SK-N-SH (cell line): ENCODE data around the gene PGAP3. TPM values are rescaled to one million over a fixed set of nuclear protein-coding genes. Genes with fewer than 3 reads are reported as not detected.

Source experiments
- CTCF ChIA-PET: fragments of 300-600, 350-600 bp; formaldehyde crosslinking; extraction: SDS; loops from one replicate; lab custom pipeline; 2021; lab: Yijun Ruan, JAX
- POLR2A ChIA-PET: fragments of 350-600 bp; sonication (Branson Sonifier 250); formaldehyde crosslinking; extraction: SDS; loops from one replicate; lab custom pipeline; 2020; ENCODE audit warnings: antibody characterized with exemption, inconsistent platforms; lab: Yijun Ruan, JAX
- DNase-seq: peaks from one replicate; pipeline ENCODE4 v3.0.0; 2012
- H2AFZ ChIP-seq: fragments of 200-600 bp; sonication (generic); 2 replicates; pipeline ENCODE4 v1.8.1; 2016; ENCODE audit warnings: antibody characterized with exemption, mild to moderate bottlenecking, low read depth
- H3F3A ChIP-seq: fragments of 200-600 bp; sonication (generic); replicated peaks from 2 replicates; pipeline ENCODE3; 2016; ENCODE audit warnings: antibody characterized with exemption, mild to moderate bottlenecking; ENCODE audit not compliant: insufficient read depth
- H3K27ac ChIP-seq, 2 experiments: fragments of 200-500 bp in 1 of 2; fragments of 200-600 bp in 1 of 2; sonication (Bioruptor generic) in 1 of 2; sonication (generic), shearing (Covaris generic) in 1 of 2; 2 replicates each; pipeline versions ENCODE4 v1.5.1 to v1.6.1; 2014 to 2016; ENCODE audit warnings: low read depth in 2 of 2, inconsistent platforms in 1 of 2, low read length in 1 of 2, mild to moderate bottlenecking in 1 of 2, mixed read lengths in 1 of 2
- H3K27me3 ChIP-seq: fragments of 200-600 bp; sonication (generic), shearing (Covaris generic); 2 replicates; pipeline ENCODE4 v1.6.1; 2016; ENCODE audit warnings: mixed run types; ENCODE audit not compliant: insufficient read depth
- H3K36me3 ChIP-seq, 2 experiments: fragments of 200-500 bp in 1 of 2; fragments of 200-600 bp in 1 of 2; sonication (Bioruptor generic) in 1 of 2; sonication (generic) in 1 of 2; replicated peaks in 1 of 2; 2 replicates each; pipeline versions ENCODE3 to v1.5.1; 2014 to 2016; ENCODE audit warnings: low read length in 1 of 2, mild to moderate bottlenecking in 1 of 2; ENCODE audit not compliant: insufficient read depth in 2 of 2, control insufficient read depth in 1 of 2
- H3K4me1 ChIP-seq, 2 experiments: fragments of 200-500 bp in 1 of 2; fragments of 200-600 bp in 1 of 2; sonication (Bioruptor generic) in 1 of 2; sonication (generic), shearing (Covaris generic) in 1 of 2; 2 replicates each; pipeline versions ENCODE4 v1.5.1 to v1.6.1; 2014 to 2016; ENCODE audit warnings: low read depth in 1 of 2, low read length in 1 of 2, mixed run types in 1 of 2; ENCODE audit not compliant: insufficient read depth in 2 of 2, control insufficient read depth in 1 of 2
- H3K4me2 ChIP-seq: fragments of 200-600 bp; sonication (generic), shearing (Covaris generic); 2 replicates; pipeline ENCODE4 v1.6.1; 2017; ENCODE audit warnings: mixed run types
- H3K4me3 ChIP-seq, 2 experiments: fragments of 200-500 bp in 1 of 2; fragments of 200-600 bp in 1 of 2; sonication (Bioruptor generic) in 1 of 2; sonication (generic), shearing (Covaris generic) in 1 of 2; 2 replicates each; pipeline versions ENCODE4 v1.5.1 to v1.8.1; 2014 to 2016; ENCODE audit warnings: low read depth in 2 of 2, inconsistent platforms in 1 of 2, low read length in 1 of 2, mild to moderate bottlenecking in 1 of 2, mixed read lengths in 1 of 2, moderate library complexity in 1 of 2
- H3K79me2 ChIP-seq: fragments of 200-600 bp; sonication (generic); 2 replicates; pipeline ENCODE4 v1.8.1; 2017; ENCODE audit warnings: mild to moderate bottlenecking; ENCODE audit not compliant: insufficient read depth
- H3K9ac ChIP-seq: fragments of 200-600 bp; sonication (generic); 2 replicates; pipeline ENCODE4 v1.6.1; 2017; ENCODE audit warnings: mixed run types
- H3K9me2 ChIP-seq: fragments of 200-600 bp; sonication (generic); 2 replicates; pipeline ENCODE4 v1.6.1; 2017; ENCODE audit warnings: mixed run types
- H3K9me3 ChIP-seq: fragments of 200-600 bp; sonication (generic); 2 replicates; pipeline ENCODE4 v1.6.1; 2017; ENCODE audit warnings: mixed run types, mild to moderate bottlenecking, moderate library complexity
- H4K20me1 ChIP-seq: fragments of 200-600 bp; sonication (generic); 2 replicates; pipeline ENCODE4 v1.6.1; 2017; ENCODE audit warnings: mild to moderate bottlenecking, mixed run types; ENCODE audit not compliant: insufficient read depth
- IRF3 ChIP-seq: fragments of 150-350 bp; IDR thresholded peaks from 2 replicates; pipeline ENCODE4 v1.6.1; 2016; ENCODE audit warnings: mild to moderate bottlenecking, low read depth, low read length
- JUND ChIP-seq: IDR thresholded peaks from 2 replicates; pipeline ENCODE4 v1.4.0; 2012
- MXI1 ChIP-seq: IDR thresholded peaks from 2 replicates; pipeline ENCODE4 v1.6.1; 2012; ENCODE audit warnings: mild to moderate bottlenecking, low read depth, low read length, improper control_type of control experiment
- NFIC ChIP-seq: IDR thresholded peaks from 2 replicates; pipeline ENCODE4 v1.4.0; 2012; ENCODE audit warnings: borderline replicate concordance
- POLR2AphosphoS5 ChIP-seq: IDR thresholded peaks from 2 replicates; pipeline ENCODE4 v1.6.1; 2012; ENCODE audit warnings: low read depth, low read length
- RAD21 ChIP-seq: IDR thresholded peaks from 2 replicates; pipeline ENCODE4 v1.6.1; 2012; ENCODE audit warnings: mild to moderate bottlenecking, low read length
- SIN3A ChIP-seq: IDR thresholded peaks from 2 replicates; pipeline ENCODE4 v1.6.1; 2012; ENCODE audit warnings: low read depth, mild to moderate bottlenecking, low read length, moderate library complexity, borderline replicate concordance
- SMC3 ChIP-seq: IDR thresholded peaks from 2 replicates; pipeline ENCODE4 v1.6.1; 2012; ENCODE audit warnings: low read depth, low read length, improper control_type of control experiment
- TAF1 ChIP-seq: IDR thresholded peaks from 2 replicates; pipeline ENCODE4 v1.6.1; 2012; ENCODE audit warnings: low read depth, mild to moderate bottlenecking, low read length, moderate library complexity, borderline replicate concordance
- TCF12 ChIP-seq: IDR thresholded peaks from 2 replicates; pipeline ENCODE4 v1.4.0; 2012
- WGBS: methylation state at CpG from one replicate; pipeline ENCODE4 v1.1.6; 2017; ENCODE audit warnings: low lambda C conversion rate; 5-methylcytosine and 5-hydroxymethylcytosine counted together
- polyA plus RNA-seq, 3 experiments: library from polyadenylated mRNA; depleted of rRNA; stranded (reverse); fragments of >200 nt; gene quantifications; 2 replicates each; pipeline ENCODE4 v1.2.3, GENCODE V29; 2012
- TF ChIP-seq, protein P1 (sequence below): fragments of 200-600 bp; sonication (generic); IDR thresholded peaks from 2 replicates; pipeline ENCODE4 v1.6.1; 2017; ENCODE audit warnings: antibody characterized with exemption, mild to moderate bottlenecking, moderate library complexity
- TF ChIP-seq, protein P2 (sequence below): IDR thresholded peaks from 2 replicates; pipeline ENCODE4; 2012

PGAP3 gene
- polyA plus RNA-seq, 1 of the 3 experiments (the other 2 are of a cell fraction) = 20.9 TPM

DNA sequence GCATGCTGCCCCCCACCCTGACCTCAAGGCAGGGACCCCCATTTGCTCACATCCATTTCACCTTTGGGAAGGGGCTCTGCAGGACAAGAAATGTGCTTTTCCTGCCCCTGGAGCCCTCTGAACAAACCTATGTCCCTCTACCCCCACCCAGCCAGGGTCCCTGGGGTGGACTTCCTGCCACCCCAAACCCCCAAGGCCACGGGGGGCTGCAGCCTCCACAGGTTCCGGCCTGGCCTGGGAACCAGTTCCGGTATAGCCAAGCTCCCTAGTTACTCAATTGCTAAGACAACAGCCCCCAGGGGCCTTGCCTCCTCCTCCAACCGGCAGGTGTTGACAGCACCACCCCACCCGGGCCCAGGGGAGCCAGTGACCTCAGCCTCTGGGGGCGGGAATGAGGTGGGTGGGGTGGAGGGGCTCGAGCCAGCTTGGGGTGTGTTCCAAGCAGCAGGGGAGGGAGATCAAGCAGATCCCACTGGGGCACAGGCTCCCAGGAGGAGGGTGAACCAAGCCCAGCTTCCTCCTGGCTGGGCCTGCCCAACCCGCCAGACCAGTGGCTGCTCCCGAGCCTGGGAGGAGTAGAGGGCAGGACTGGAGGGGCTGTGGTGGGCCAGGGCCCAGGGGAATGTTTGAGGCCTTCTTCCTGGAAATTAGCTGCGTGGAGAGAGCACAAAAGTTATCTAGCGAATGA, 13.0 kb downstream of the PGAP3 start:
- H3K79me2 ChIP-seq = no peaks in the 10 kb centered on the region
- ChIA-PET CTCF (interaction anchor here (1.2 to 15.8 kb wide), 6 partner anchors 9 to 55 kb away, joined by 3 to 279 read pairs (median 8); partner anchors contain the start of genes MIEN1 and PPP1R1B), POLR2A (interaction anchor here (0.5 to 1.3 kb wide), 2 partner anchors 13 to 164 kb away, joined by 3 read pairs; partner anchors contain the start of gene PGAP3)
- H3F3A ChIP-seq = no peaks in the 10 kb centered on the region
- H3K9ac ChIP-seq = no peak overlapping the region
- H3K9me2 ChIP-seq = no peaks in the 10 kb centered on the region
- H3K27ac ChIP-seq = no peak overlapping the region
- H3K4me3 ChIP-seq = no peak overlapping the region
- no peaks in the 10 kb centered on the region for H4K20me1 ChIP-seq
- H3K27me3 ChIP-seq = no peaks in the 10 kb centered on the region
- WGBS = 56% methylated on average over 9 of the region's 11 CpGs
- no peaks in the 10 kb centered on the region for H3K9me3 ChIP-seq
- peaks cover 0 to 2% of the 10 kb centered on the region in 2 experiments; a peak in 1 of 4 replicates for H3K4me1 ChIP-seq
- H3K4me2 ChIP-seq = no peak overlapping the region
- DNase-seq = no peak
- no peak for TF ChIP-seq SIN3A
- TF ChIP-seq TAF1 = no peak
- TF ChIP-seq, protein P1, sequence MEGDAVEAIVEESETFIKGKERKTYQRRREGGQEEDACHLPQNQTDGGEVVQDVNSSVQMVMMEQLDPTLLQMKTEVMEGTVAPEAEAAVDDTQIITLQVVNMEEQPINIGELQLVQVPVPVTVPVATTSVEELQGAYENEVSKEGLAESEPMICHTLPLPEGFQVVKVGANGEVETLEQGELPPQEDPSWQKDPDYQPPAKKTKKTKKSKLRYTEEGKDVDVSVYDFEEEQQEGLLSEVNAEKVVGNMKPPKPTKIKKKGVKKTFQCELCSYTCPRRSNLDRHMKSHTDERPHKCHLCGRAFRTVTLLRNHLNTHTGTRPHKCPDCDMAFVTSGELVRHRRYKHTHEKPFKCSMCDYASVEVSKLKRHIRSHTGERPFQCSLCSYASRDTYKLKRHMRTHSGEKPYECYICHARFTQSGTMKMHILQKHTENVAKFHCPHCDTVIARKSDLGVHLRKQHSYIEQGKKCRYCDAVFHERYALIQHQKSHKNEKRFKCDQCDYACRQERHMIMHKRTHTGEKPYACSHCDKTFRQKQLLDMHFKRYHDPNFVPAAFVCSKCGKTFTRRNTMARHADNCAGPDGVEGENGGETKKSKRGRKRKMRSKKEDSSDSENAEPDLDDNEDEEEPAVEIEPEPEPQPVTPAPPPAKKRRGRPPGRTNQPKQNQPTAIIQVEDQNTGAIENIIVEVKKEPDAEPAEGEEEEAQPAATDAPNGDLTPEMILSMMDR = no peak
- TF ChIP-seq, protein P2, sequence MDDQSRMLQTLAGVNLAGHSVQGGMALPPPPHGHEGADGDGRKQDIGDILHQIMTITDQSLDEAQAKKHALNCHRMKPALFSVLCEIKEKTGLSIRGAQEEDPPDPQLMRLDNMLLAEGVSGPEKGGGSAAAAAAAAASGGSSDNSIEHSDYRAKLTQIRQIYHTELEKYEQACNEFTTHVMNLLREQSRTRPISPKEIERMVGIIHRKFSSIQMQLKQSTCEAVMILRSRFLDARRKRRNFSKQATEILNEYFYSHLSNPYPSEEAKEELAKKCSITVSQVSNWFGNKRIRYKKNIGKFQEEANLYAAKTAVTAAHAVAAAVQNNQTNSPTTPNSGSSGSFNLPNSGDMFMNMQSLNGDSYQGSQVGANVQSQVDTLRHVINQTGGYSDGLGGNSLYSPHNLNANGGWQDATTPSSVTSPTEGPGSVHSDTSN = no peak
- no peak for TF ChIP-seq SMC3
- TF ChIP-seq NFIC = no peak
- no peak for TF ChIP-seq RAD21
- TF ChIP-seq TCF12 = no peak
- H2AFZ ChIP-seq = no peak overlapping the region
- no peaks in the 10 kb centered on the region for H3K36me3 ChIP-seq

GRCh38 chr17:39674179-39674578, 13.7 kb downstream of the PGAP3 start:
- 66% methylated on average over 5 of the region's 5 CpGs for WGBS
- ChIA-PET POLR2A (no interaction called here), CTCF (interaction anchor here (1.9 to 15.8 kb wide), 4 partner anchors 21 to 56 kb away, joined by 7 to 279 read pairs (median 78); partner anchors contain the start of genes MIEN1 and PPP1R1B)
- no peak overlapping the region for H2AFZ ChIP-seq
- no peak overlapping the region for H3K4me2 ChIP-seq
- peaks cover 0 to 2% of the 10 kb centered on the region in 2 experiments; a peak in 1 of 4 replicates for H3K4me1 ChIP-seq
- H3K27ac ChIP-seq = no peak overlapping the region
- no peaks in the 10 kb centered on the region for H3K9me2 ChIP-seq
- no peak overlapping the region for H3K9ac ChIP-seq
- H3K79me2 ChIP-seq = no peaks in the 10 kb centered on the region
- H3K4me3 ChIP-seq = no peak overlapping the region
- no peaks in the 10 kb centered on the region for H3F3A ChIP-seq
- no peaks in the 10 kb centered on the region for H3K36me3 ChIP-seq
- no peaks in the 10 kb centered on the region for H4K20me1 ChIP-seq
- TF ChIP-seq, protein P2 = no peak
- no peak for TF ChIP-seq POLR2AphosphoS5
- TF ChIP-seq IRF3 = no peak
- no peak for TF ChIP-seq SMC3
- no peak for TF ChIP-seq MXI1
- no peak for TF ChIP-seq JUND
- no peaks in the 10 kb centered on the region for H3K9me3 ChIP-seq
- no peak for DNase-seq
- H3K27me3 ChIP-seq = no peaks in the 10 kb centered on the region
